ENCODE results near the gene DCAKD.

DNA sequence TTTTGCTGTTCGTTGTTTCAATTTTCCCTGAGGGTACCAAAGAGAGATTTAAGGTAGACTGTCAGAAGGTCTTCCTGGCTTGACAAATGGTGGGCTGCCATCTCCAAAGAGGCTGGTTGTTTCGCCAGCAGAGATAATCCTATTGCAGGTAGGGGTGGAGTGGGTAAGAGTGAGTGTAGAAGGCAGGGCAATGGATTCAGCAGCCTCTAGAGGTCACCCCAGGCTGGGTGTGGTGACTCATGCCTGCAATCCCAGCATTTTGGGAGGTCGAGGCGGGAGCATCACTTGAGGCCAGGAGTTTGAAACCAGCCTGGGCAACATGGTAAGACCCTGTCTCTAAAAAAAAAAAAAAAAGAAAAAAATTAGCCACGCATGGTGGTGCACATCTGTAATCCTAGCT is 34.6 kb downstream of the DCAKD start:
- TF ChIP-seq EZH2 (IDR thresholded peaks at IDR 0.05) (no peak), FOXP2 (optimal IDR thresholded peaks at IDR 0.05; ENCODE audit: control extremely low read depth, extremely low read length, insufficient read depth) (no peak)
